HG02642 (cell line): ENCODE measurements around the gene FBXL2.
"Not testable (repeated sequence)": the region's sequence is repeated elsewhere in the genome, so short reads cannot be mapped to it uniquely, and the experiment has no call there.

Experiments
- ATAC-seq: cut with Tn5 transposase; IDR thresholded peaks from one replicate; pipeline ENCODE4 v1.9.1; 2021; ENCODE audit warnings: mild to moderate bottlenecking; ENCODE audit not compliant: unreplicated experiment, poor library complexity

FBXL2 gene

GRCh38 chr3:33425453-33425852, 148.2 kb downstream of the FBXL2 start:
- no peak for ATAC-seq

GRCh38 chr3:33426068-33426467, 148.8 kb downstream of the FBXL2 start:
- no peak for ATAC-seq

- ATAC-seq: no peak
Observed at GRCh38 chr3:33426630-33427317, 149.5 kb downstream of the FBXL2 start.

GRCh38 chr3:33428734-33429133, 151.5 kb downstream of the FBXL2 start:
- ATAC-seq: no peak

GRCh38 chr3:33429306-33429705, 152.1 kb downstream of the FBXL2 start:
- not testable (repeated sequence) for ATAC-seq

- ATAC-seq: no peak
Observed at GRCh38 chr3:33430061-33430460, 152.8 kb downstream of the FBXL2 start.

GRCh38 chr3:33430571-33430970, 153.3 kb downstream of the FBXL2 start:
- no peak for ATAC-seq

GRCh38 chr3:33433843-33434242, 156.6 kb downstream of the FBXL2 start:
- no peak for ATAC-seq
